GF-D8 (cell line): ENCODE measurements around the gene THSD7B.
"Not testable (repeated sequence)": the region's sequence is repeated elsewhere in the genome, so short reads cannot be mapped to it uniquely, and the experiment has no call there.

Experiments used
- DNase-seq: peaks from one replicate; lab custom pipeline; 2025; lab: John Stamatoyannopoulos, UW

Gene THSD7B

DNA sequence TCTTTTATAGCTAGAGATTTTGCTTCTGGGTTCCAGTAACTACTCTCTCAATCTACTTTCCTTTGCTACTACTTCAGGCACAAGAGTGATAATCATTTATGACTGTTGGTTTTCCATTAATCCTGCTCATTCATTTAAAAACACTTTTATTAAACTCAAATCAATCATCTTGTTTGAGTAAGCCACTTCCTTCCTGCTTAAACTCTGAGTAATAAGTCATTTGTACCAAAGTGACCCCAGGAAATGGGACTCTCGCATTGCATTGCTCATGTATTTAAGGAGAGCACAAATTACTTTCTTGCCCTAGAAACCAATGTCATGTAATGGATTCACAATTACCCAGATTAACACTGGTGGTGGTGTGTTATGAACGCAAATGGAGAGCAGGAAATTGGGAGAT, 928.2 kb downstream of the THSD7B start:
- no peak for DNase-seq

DNA sequence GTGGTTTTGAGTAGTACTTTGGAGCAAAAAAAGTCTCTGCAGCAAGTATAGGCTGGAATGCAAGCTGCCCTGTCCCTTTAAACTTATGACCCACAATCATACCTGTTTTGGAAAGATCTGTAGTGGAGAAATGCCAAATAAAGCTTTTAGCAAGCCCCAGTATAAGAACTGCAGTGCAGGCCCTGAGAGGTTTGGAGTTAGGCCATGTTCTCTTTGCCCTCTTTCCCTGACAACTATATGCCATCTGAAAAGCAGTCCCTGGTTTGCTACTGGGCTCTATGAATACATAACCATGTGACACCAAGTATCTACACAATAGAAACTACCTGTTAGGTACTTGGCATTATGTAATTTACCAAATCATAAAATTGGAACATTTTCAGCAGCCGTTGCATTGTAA, 931.6 kb downstream of the THSD7B start:
- no peak for DNase-seq

DNA sequence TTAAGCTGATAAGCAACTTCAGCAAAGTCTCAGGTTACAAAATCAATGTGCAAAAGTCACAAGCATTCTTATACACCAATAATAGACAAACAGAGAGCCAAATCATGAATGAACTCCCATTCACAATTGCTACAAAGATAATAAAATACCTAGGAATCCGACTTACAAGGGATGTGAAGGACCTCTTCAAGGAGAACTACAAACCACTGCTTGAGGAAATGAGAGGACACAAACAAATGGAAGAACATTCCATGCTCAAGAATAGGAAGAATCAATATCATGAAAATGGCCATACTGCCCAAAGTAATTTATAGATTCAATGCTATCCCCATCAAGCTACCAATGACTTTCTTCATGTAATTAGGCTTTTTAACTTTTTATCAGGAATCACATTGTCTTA, 934.9 kb downstream of the THSD7B start:
- DNase-seq, result not testable (repeated sequence)

DNA sequence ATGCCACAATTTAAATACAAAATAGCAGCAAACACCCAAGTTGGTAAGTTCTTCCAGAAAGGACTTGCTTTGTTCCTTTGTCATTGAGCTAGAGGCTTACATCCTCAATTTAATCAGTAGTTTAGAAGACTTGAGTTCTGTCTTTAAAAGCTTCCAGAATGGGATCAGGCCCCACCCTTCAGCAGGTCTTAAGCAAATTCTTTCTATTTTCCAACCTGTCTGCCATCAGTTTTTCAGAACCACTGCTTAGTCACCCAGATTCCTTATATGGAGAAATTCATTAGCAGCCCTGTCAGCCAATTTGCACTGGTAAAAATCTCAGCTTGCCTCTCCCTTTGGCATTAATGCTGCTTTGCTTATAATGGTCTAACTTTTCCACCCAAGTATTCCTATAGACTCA, 935.3 kb downstream of the THSD7B start:
- DNase-seq, result no peak

DNA sequence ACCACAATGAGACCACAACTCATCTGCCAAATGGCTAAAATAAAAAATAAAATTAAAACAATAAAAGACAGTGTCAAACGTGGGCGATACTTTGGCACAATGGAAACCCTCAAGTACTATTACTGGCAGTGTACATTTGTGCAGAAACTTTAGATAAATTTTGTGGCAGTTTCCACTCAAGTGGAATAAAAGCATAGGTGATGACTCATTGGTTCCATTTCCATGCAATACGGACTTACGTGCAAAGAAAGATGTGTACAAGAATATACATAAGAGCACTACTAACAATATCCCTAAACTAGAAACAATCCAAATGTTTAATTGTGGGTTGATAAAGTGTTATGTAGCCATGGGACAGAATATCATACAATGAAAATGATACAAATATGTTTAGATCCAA, 940.0 kb downstream of the THSD7B start:
- no peak for DNase-seq

DNA sequence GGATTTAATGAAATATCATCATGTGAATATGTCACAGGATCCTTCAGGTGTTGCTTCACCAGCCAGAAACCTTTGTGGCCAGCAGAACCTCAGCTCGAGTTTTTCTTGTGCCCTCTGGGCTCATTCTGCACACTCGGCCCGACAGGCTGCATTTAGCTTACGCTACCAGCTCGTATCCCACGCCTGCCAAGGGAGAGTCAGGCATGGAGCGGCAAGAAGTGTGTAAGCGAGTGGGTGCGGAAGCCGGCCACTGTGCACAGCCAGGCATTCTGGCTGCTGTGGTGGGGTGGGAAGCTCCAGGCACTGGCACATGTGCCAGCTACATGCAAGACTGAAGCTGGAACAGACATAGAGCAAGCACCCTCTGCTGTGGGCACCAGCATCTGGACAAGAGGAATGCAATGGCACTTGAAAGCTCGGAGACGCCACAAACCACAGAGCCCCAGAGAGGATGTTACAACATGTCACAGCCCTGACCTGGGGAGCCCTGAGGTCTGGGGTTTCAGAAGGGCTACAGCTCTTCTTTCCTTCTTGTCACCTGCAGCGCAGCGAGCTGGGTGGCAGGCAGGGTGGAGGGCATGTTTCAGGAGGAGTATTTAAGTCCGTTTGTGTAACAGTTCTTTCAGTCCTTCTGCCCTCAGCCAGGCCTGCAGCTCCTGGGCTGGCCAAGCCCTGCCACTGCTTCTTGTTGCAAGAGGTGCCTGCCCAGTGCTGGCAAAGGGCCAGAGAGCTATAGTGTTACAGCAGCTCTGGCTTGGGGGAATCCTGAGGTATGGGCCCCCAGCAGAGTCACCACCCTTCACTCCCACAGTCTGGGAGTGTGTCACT, 941.7 kb downstream of the THSD7B start:
- DNase-seq, result peak; percentile 95

DNA sequence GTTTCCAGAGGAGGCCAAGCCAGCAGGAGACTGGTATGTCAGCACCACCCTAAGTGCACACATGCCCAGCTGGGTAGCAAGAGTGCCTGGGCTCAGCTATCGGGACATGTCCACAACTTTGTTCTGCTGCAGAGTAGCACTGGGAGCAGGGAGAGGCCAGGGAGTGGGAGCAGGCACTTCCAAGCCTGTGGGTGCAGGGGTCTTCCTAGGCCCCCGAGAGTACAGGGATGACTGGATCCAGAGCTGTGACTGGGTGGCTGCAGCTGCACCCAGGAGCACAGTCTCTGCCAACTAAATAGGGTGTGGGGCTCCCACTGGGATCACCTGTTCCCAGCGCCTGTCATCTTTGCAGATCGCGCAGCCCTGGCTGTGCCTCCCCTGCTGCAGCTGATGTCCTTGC, 943.0 kb downstream of the THSD7B start:
- DNase-seq, result no peak

DNA sequence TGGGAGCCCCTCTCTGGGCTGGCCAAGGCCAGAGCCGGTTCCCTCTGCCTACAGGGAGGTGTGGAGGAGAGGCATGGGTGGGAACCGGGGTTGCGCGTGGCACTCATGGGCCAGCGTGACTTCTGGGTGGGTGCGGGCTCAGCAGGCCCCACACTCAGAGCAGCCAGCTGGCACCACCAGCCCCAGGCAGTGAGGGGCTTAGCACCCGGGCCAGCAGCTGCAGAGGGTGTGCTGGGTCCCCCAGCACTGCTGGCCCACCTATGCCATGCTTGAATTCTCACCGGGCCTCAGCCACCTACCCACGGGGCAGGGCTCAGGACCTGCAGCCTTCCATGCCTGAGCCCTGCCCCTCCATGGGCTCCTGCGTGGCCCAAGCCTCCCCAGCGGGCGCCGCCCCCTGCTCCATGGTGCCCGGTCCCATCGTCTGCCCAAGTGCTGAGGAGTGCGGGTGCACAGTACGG, 950.4 kb downstream of the THSD7B start:
- no peak for DNase-seq

DNA sequence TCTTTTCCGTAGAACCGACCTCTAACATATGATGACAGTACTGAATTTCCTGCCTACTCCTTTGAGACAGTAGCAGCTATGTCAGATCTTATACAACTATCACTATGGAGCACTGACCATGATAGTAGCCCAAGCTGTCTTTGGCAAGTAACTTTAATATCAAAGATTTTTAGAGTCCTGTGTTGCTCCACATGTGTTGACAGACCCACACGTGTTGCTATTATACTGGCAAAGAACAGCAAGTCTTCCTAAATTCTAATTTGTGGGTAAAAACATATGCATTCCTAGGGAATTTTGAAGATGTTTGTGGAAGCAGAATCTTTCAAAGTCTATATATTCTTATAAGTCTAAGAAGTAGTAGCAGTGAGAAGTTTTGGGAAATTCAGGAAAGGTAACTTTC, 953.4 kb downstream of the THSD7B start:
- no peak for DNase-seq

DNA sequence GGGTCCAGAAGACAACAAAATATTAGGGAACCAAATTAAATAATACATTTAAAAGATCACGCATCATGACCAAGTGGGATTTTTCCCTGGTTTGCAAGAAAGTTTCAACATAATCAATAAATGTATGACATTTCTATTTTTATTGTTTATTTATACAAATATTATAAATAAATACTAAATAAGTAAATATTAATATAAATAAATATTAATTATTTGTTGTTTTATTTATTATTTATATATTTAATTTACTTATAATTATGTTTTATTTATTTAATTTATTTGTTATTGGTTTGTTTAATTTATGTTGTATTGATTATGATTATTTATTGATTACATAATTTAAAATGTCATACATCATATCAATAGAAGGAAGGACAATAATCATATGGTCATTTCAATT, 956.4 kb downstream of the THSD7B start:
- DNase-seq, result no peak

DNA sequence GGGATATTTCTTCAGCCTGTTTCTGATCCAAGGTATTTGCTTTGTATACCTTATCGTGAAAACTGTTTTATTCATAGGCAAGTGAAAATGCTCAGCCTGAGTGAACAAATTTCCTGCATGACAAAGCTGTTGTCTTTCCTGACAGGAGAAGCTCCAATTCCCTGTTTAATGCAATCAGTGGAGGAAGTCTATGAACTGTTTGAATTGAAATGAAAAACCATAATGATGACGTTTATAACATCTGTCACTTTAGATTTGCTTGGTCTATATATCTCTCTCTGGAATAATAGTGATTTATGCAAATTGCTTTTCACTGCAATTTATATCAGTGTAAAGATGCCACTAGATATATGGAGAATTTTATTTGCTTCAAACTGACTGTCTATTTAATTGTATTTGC, 959.6 kb downstream of the THSD7B start:
- no peak for DNase-seq
